Liver (tissue), 3 donors: Measurements from ENCODE around the gene PTMS.

ENCODE experiments used
- ATF3 ChIP-seq: IDR thresholded peaks from 2 replicates; pipeline ENCODE4 v1.6.1; 2016; ENCODE audit warnings: antibody characterized with exemption
- CTCF ChIP-seq: fragments of 150-350 bp; IDR thresholded peaks from 2 replicates; pipeline ENCODE4 v1.5.1; 2017; ENCODE audit warnings: improper control_type of control experiment, low read depth, low read length; ENCODE audit not compliant: missing input control
- EGR1 ChIP-seq, 2 donors: IDR thresholded peaks; 2 replicates each; pipeline ENCODE4 v1.6.1; 2016 to 2018; ENCODE audit warnings: antibody characterized with exemption in 2 of 2, low read depth in 2 of 2
- FOXA1 ChIP-seq: IDR thresholded peaks from 2 replicates; pipeline ENCODE4 v1.6.1; 2016; ENCODE audit warnings: antibody characterized with exemption
- GABPA ChIP-seq, 2 donors: IDR thresholded peaks in 1 of 2; conservative IDR thresholded peaks in 1 of 2; 2 replicates each; pipeline ENCODE4 v1.6.1; 2016; ENCODE audit warnings: antibody characterized with exemption in 2 of 2, mild to moderate bottlenecking in 1 of 2, moderate library complexity in 1 of 2
- HNF4G ChIP-seq: IDR thresholded peaks from 2 replicates; pipeline ENCODE4 v1.6.1; 2016; ENCODE audit warnings: antibody characterized with exemption
- MAX ChIP-seq: IDR thresholded peaks from 2 replicates; pipeline ENCODE4 v1.6.1; 2016; ENCODE audit warnings: antibody characterized with exemption
- RAD21 ChIP-seq, 2 donors: IDR thresholded peaks; 2 replicates each; pipeline ENCODE4 v1.6.1; 2016; ENCODE audit warnings: antibody characterized with exemption in 2 of 2, mild to moderate bottlenecking in 2 of 2
- REST ChIP-seq: IDR thresholded peaks from 2 replicates; pipeline ENCODE4 v1.6.1; 2016; ENCODE audit warnings: antibody characterized with exemption, mild to moderate bottlenecking
- SP1 ChIP-seq: IDR thresholded peaks from 2 replicates; pipeline ENCODE4 v1.6.1; 2018; ENCODE audit warnings: antibody characterized with exemption, mild to moderate bottlenecking
- TAF1 ChIP-seq: conservative IDR thresholded peaks from 2 replicates; pipeline ENCODE4 v1.6.1; 2016; ENCODE audit warnings: antibody characterized with exemption, mild to moderate bottlenecking
- YY1 ChIP-seq: IDR thresholded peaks from 2 replicates; pipeline ENCODE4 v1.6.1; 2016; ENCODE audit warnings: antibody characterized with exemption, mild to moderate bottlenecking
- ZBTB33 ChIP-seq: IDR thresholded peaks from 2 replicates; pipeline ENCODE4 v1.6.1; 2016; ENCODE audit warnings: antibody characterized with exemption
- donor health status: healthy.
- donor health status: healthy.

- TF ChIP-seq CTCF: no peak
- TF ChIP-seq REST: no peak
- no peak for TF ChIP-seq RAD21 (IDR thresholded peaks at IDR 0.05)
- TF ChIP-seq YY1: no peak
- no peak for TF ChIP-seq MAX
- TF ChIP-seq ZBTB33: no peak
- TF ChIP-seq HNF4G: no peak
- no peak for TF ChIP-seq SP1
- no peak for TF ChIP-seq TAF1
- no peak for TF ChIP-seq FOXA1
- TF ChIP-seq ATF3: no peak
- TF ChIP-seq EGR1 (IDR thresholded peaks at IDR 0.05; ENCODE audit: low read depth in 2 of 2): no peak
- TF ChIP-seq GABPA (IDR thresholded peaks at IDR 0.05 in 1 of 2, conservative IDR thresholded peaks at IDR 0.05 in 1 of 2): no peak
These were observed 6.2 kb downstream of the PTMS start, which contains the start of gene LAG3 for GRCh38 chr12:6772331-6772695.
